Right kidney (tissue), 1 donor: ENCODE data around the gene SMYD2.

Experiments used
- DNase-seq: peaks from one replicate; pipeline ENCODE4 v3.0.0-alpha.2; 2016

Gene SMYD2

GRCh38 chr1:214329470-214330220 is 48.7 kb downstream of the SMYD2 start:
- peak; percentile 21 for DNase-seq

DNA sequence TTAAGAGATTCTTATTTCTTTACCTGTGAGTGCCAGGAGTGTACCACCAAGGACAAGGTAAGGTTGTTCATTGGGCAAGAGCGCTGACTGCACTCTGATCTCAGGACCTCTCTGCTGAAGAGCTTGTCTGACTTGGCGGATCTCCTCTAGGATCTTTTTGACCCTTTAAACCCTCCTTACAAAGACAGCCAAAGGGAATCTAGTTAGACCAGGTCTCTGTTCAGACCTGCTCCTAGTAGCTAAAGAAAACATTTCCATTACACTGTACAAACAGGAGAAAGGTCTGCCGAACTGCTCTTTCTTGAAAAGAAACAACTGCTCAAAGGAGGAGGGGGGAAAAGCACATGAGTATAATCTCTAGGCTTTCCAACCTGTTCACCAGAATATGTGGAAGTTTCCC is 49.3 kb downstream of the SMYD2 start:
- no peak for DNase-seq

GRCh38 chr1:214330715-214331114 is 49.8 kb downstream of the SMYD2 start:
- DNase-seq, result no peak

- no peak for DNase-seq
Measured at GRCh38 chr1:214331180-214331579, 50.2 kb downstream of the SMYD2 start.

DNA sequence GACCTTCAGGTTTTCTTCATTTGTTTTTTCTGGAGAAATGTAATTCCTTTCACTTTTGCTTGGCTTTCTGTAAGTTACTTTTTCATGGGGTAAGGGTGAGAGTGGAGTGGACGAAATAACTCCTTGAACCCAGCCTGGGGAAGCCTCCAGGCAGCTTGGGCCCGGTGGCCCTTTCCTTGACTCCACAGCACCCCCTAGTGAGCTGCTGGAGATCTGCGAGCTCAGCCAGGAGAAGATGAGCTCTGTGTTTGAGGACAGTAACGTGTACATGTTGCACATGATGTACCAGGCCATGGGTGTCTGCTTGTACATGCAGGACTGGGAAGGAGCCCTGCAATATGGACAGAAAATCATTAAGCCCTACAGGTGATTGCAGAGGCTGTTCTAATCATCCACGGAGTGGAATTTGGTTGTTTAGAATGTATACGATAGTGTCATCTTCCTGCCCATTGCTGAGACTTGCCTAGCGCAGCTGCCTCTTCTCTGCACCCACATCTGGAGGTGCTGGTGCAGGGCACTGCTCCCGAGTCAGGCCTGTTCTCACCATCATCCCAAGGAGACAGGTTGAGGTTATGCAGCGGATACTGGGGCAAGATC is 51.0 kb downstream of the SMYD2 start:
- peak; percentile 23 for DNase-seq

DNA sequence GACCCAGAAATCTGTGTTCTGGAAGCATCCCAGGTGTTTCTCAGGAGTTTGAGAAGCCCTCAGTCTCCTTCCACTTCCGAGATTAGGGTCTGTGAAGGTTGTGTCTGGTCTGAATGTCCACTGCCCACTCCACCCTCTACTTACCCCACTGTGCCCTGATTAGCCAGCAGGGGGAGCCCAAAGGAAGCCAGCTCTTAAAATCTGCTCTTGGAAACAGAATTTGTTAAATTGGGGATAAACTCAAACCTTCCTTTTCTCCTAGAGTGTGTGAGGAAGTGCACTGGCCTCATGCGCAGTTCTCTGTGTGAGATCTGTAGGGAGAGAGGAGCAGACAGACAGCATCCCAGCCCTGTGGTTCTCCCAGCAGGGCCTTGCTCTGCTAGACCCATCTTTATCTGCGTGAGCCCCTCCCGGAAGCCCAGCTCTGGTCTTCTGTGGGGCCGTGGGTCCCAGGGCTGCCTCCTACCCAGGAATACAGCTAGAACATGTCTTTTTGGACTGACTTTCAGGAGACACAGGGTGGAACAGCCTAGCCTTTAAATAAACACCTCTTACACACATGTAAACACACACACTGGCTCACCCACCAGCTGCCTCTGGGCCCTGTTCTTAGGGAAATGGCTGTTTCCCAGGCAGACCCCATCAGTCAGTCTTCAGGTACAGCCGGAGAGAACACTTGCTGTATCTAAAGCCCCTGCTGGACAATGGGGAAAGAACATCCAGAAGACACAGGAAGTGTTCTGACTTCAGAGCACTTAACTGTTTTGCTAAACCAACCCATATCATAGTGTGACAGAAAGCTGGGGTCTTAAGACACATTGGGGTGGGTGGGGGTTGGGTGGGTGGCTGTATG is 52.2 kb downstream of the SMYD2 start:
- DNase-seq, result peak; percentile 46

DNA sequence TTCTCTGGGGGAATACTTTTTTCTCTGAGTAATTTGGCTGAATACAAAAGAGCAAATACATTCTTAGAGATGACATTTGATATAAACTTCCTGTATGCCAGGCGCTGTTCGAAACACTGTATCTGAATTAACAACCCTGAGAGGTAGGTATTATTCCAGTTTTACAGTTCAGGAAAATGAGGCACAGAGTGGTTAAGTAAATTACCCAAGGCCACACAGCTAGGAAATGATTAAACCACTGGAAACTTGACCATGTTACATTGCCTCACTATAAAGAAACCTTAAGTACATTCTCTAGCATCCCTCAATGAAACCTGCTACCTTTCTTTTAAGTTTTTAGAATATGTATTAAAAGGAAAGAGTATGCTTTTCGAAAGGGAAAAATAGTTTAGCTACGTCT is 54.6 kb downstream of the SMYD2 start:
- no peak for DNase-seq

DNA sequence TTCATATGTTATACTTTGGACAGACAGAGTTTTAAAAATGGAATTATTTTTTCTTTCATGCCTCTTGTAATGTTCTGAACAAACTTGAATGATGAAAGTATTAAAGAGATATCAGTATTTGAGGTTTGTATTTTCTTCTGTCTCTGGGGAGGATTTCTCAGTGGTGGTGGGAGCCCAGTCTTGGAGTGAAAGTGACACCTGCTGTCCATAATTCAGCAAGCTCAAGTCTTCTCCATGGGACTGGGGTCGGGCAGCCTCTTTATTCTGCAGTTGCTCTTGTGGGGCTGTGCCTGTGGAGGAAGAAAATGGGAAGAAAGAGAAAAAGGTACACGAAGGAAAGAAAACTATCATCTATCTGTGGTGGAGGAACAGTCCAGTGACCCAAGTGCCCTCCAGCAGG is 56.1 kb downstream of the SMYD2 start:
- DNase-seq, result no peak

- DNase-seq, result no peak
Measured at GRCh38 chr1:214337511-214337910, 56.6 kb downstream of the SMYD2 start.

DNA sequence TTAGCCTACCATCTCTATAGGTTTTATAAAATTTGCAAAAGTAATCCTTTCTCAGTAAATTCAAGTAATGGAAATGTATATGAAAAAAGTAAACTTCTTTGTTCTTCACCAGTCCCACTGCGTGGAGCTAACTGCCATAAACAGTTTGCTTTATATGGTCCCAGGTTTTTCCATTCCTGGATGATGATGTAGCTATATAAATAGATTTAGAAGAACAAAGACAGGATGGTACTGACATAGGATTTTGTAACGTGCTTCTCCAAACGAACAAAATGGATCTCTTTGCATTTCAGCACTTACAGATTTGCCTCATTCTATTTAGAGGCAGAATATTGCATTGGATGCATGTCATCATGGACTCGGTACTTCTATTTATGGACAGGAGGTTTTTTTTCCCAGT is 57.3 kb downstream of the SMYD2 start:
- DNase-seq, result no peak

- DNase-seq, result no peak
Measured at GRCh38 chr1:214341459-214341858, 60.5 kb downstream of the SMYD2 start.

DNA sequence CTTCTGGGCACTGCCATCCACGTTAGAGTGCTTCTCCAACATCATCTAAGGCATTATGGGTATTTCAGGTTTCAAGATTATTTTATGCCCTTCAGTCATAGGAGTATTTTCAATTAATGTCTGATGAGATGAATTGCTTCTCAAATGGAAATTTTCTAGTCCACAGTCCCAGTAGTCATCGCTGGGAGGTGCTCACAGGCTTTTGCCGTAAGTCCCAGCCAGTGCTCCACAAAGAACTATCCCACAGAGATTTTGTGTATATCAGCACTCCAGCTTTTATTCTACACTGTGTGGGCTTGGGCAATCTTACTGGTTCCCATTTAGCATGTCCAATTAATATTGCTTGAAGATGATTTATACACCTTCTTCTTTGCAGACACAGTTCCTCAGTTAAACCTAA is 61.0 kb downstream of the SMYD2 start:
- DNase-seq, result no peak

DNA sequence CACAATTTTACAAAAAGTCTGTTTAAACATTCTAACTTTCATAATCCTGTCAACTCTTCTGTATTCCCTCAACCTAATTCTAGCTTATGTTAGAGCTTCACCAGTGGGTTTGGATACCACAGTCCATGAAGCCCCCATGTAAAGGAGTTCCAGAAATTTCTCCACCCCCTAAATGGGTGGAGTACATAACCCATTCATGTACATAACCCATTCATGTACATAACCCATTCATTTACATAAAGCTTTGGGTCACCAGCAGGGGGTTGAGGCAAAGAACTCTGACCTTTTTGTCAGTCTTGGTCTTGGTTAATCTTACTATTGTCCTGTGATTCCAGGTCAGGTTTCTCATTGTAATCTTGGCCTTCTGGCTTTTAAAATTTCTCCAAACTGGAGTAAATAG is 61.6 kb downstream of the SMYD2 start:
- DNase-seq, result no peak

DNA sequence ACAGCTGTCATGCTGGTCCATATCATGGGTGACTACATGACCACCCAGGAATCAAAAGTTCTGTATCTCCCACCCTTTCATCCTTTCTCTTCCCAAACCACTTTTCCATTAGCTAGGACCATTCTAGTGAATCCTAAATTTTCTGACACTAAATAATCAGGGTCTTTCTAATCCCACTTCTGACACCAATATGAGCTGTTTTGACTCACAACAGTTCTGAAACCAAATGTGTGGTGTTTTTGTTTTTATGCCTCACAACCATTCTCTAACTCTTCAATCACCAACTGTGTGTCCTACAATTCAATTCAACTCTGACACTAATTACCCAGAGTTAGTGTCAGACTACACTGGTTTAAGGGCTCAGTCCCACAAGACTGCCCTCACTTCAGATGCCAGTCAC is 63.9 kb downstream of the SMYD2 start:
- no peak for DNase-seq

GRCh38 chr1:214349008-214349407 is 68.0 kb downstream of the SMYD2 start:
- DNase-seq, result no peak

GRCh38 chr1:214349781-214350180 is 68.8 kb downstream of the SMYD2 start:
- DNase-seq, result no peak

DNA sequence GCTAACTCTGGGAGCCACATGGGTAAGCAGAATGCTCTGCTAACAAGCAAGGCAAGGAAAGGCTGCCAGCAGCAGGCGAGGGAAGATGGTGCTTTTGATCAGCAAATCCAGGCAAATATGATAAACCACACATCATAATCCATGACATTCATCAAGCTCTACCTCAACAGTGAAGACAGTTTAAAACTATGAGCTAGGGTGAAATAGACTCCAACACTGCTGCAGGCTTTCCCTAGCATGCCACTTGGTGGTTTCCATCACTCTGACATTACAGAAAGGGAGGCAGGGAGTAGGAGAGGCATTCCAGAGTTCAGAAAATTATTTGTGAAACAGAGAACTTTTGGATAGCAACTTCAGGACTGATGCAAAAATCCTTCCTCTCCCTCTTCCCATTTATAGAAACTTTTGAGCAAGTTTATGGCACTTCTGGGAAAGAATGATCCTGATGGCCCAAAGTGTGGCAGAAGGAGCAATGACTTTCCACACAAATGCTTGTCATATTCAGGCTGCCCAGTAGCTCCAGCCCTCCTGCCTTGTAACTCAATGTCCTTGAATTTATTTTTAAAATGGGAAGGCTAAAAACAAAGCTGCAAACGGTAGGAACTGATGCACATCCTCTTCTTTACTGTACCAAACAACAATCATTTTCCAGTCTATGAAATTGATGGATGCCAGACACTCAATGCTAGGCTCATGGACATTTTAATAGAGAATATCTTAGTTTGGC is 70.8 kb downstream of the SMYD2 start:
- DNase-seq, result no peak

DNA sequence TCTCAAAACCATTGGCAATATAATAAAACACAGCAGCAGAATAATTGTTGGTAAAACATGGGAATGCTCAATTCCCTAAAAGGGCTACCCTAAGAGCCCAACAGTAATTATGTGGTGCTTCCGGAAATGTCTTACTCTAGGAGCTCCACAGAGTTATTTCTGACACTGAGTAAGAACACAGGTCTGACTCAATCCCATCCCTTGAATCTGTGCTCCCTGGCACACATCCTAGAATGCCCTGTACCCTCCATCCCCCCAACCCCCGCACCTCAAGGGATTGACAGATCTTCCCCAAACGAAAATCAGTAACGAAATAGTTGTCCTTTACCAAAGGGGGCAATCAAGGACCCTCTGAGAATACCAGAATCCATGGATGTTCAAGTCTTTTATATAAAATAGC is 71.9 kb downstream of the SMYD2 start:
- DNase-seq, result no peak

GRCh38 chr1:214354440-214355148 is 73.6 kb downstream of the SMYD2 start:
- no peak for DNase-seq

DNA sequence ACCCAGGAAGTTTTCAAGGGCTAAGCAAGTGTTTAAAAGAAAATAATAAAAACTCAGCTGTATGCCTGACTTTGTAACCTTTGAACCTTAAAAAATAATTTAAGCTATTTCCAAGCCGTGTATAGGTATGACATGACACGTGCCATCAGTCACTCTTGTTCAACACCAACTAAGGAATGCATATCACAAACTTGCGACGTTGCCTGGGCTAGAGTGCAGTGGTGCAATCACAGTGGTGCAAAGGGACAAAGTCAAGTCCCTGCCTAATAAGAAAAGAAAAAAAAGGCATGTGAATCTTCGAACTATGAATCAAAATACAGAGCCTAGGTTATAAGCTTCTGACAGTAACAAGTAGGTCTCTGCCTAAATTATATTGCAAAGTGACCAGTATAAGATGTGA is 79.2 kb downstream of the SMYD2 start:
- no peak for DNase-seq

- no peak for DNase-seq
Measured at GRCh38 chr1:214360525-214361164, 79.7 kb downstream of the SMYD2 start.

DNA sequence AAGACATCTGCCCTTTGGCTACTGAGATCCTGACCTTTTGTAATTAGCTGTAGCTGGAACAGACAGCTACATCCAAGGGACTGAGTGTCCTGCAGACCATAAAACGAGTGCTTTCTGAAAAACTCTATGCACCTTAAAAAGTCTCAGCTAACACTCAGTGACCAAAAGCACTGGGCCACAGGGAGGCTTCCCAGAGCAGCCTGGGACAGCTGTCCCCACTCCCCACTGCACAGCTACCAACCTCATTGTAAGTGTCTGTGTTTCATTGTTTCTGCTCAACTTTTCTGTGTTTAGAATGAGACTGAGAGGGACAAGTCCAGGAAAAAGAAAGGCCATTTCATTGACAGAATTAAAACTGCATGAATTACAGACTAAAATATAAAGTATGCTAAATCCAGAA is 80.7 kb downstream of the SMYD2 start:
- DNase-seq, result no peak
